ENCODE measurements around the gene ABLIM1.

GRCh38 chr10:114683162-114683561, 25.1 kb upstream of the ABLIM1 start:
- TF ChIP-seq CTCF (IDR thresholded peaks at IDR 0.05), result no peak
- no peak for TF ChIP-seq POLR2A (IDR thresholded peaks at IDR 0.05)
